ENCODE results near the gene AGXT. TPM values are rescaled to one million over a fixed set of nuclear protein-coding genes. Genes with fewer than 3 reads are reported as not detected.

AGXT gene
- total RNA-seq, 1 experiment from 2014 or later, result 0.34 TPM

DNA sequence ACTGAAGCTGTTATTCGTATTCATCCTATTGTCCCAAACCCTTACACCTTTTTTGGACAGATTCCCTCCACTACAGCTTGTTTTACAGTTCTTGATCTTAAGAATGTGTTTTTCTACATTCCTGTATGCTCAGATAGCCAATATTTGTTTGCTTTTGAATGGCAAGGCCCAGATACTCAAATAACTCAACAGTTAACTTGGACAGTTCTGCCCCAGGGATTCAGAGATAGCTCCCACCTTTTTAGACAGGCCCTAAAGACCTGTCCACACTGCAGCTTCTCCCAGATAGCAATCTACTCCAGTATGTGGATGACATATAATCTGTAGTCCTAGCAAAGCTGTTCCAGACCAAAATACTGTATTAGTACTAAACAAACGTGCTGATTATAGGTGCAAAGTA is 7.1 kb upstream of the AGXT start:
- H3K9me3 ChIP-seq (ENCODE audit: control insufficient read depth in 1 of 2, insufficient read depth in 1 of 2, low read depth in 1 of 2, low read length in 2 of 2), result no peaks in the 10 kb centered on the region
- H3K27ac ChIP-seq (ENCODE audit: low read depth, low read length), result no peak overlapping the region
- DNase-seq (ENCODE audit: low read depth, low spot score) (no peak), ATAC-seq (no peak)
- H2AFZ ChIP-seq (ENCODE audit: low read depth, low read length, poor library complexity, severe bottlenecking), result no peak overlapping the region
- POLR2A ChIA-PET, result no interaction called here
- H4K20me1 ChIP-seq (ENCODE audit: insufficient read depth), result no peaks in the 10 kb centered on the region
- peaks cover 9% of the 10 kb centered on the region; the same call in 1 of the 2 replicates for H3K27me3 ChIP-seq (ENCODE audit: insufficient read depth, low read length)
- no peaks in the 10 kb centered on the region for H3K9me2 ChIP-seq (ENCODE audit: insufficient read depth)
- no peak for TF ChIP-seq JUND (IDR thresholded peaks at IDR 0.05)
- no peak for TF ChIP-seq RAD21 (IDR thresholded peaks at IDR 0.05; ENCODE audit: low read depth)
- no peak for TF ChIP-seq ZFX (IDR thresholded peaks at IDR 0.05)
- TF ChIP-seq, protein P1, sequence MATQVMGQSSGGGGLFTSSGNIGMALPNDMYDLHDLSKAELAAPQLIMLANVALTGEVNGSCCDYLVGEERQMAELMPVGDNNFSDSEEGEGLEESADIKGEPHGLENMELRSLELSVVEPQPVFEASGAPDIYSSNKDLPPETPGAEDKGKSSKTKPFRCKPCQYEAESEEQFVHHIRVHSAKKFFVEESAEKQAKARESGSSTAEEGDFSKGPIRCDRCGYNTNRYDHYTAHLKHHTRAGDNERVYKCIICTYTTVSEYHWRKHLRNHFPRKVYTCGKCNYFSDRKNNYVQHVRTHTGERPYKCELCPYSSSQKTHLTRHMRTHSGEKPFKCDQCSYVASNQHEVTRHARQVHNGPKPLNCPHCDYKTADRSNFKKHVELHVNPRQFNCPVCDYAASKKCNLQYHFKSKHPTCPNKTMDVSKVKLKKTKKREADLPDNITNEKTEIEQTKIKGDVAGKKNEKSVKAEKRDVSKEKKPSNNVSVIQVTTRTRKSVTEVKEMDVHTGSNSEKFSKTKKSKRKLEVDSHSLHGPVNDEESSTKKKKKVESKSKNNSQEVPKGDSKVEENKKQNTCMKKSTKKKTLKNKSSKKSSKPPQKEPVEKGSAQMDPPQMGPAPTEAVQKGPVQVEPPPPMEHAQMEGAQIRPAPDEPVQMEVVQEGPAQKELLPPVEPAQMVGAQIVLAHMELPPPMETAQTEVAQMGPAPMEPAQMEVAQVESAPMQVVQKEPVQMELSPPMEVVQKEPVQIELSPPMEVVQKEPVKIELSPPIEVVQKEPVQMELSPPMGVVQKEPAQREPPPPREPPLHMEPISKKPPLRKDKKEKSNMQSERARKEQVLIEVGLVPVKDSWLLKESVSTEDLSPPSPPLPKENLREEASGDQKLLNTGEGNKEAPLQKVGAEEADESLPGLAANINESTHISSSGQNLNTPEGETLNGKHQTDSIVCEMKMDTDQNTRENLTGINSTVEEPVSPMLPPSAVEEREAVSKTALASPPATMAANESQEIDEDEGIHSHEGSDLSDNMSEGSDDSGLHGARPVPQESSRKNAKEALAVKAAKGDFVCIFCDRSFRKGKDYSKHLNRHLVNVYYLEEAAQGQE (IDR thresholded peaks at IDR 0.05; ENCODE audit: low read depth), result no peak
- TF ChIP-seq, protein P2, sequence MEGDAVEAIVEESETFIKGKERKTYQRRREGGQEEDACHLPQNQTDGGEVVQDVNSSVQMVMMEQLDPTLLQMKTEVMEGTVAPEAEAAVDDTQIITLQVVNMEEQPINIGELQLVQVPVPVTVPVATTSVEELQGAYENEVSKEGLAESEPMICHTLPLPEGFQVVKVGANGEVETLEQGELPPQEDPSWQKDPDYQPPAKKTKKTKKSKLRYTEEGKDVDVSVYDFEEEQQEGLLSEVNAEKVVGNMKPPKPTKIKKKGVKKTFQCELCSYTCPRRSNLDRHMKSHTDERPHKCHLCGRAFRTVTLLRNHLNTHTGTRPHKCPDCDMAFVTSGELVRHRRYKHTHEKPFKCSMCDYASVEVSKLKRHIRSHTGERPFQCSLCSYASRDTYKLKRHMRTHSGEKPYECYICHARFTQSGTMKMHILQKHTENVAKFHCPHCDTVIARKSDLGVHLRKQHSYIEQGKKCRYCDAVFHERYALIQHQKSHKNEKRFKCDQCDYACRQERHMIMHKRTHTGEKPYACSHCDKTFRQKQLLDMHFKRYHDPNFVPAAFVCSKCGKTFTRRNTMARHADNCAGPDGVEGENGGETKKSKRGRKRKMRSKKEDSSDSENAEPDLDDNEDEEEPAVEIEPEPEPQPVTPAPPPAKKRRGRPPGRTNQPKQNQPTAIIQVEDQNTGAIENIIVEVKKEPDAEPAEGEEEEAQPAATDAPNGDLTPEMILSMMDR (IDR thresholded peaks at IDR 0.05 in 2 of 3, conservative IDR thresholded peaks at IDR 0.05 in 1 of 3; ENCODE audit: borderline replicate concordance in 1 of 3, insufficient read depth in 1 of 3, low read depth in 2 of 3, low read length in 2 of 3), result no peak
- no peak for TF ChIP-seq CEBPB (IDR thresholded peaks at IDR 0.05; ENCODE audit: low read depth)
- TF ChIP-seq TCF7L2 (IDR thresholded peaks at IDR 0.05; ENCODE audit: borderline replicate concordance, extremely low read depth, insufficient read depth, insufficient read length), result no peak
- TF ChIP-seq EZH2 (IDR thresholded peaks at IDR 0.05), result no peak
- no peak for TF ChIP-seq EZH2phosphoT487 (IDR thresholded peaks at IDR 0.05; ENCODE audit: borderline replicate concordance)
- TF ChIP-seq CBX3 (IDR thresholded peaks at IDR 0.05; ENCODE audit: low read depth), result no peak
- TF ChIP-seq, protein P3, sequence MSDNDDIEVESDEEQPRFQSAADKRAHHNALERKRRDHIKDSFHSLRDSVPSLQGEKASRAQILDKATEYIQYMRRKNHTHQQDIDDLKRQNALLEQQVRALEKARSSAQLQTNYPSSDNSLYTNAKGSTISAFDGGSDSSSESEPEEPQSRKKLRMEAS (IDR thresholded peaks at IDR 0.05), result no peak
- TF ChIP-seq ELF1 (IDR thresholded peaks at IDR 0.05; ENCODE audit: borderline replicate concordance, low read depth), result no peak
- TF ChIP-seq, protein P4, sequence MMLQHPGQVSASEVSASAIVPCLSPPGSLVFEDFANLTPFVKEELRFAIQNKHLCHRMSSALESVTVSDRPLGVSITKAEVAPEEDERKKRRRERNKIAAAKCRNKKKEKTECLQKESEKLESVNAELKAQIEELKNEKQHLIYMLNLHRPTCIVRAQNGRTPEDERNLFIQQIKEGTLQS (IDR thresholded peaks at IDR 0.05), result no peak
- intact Hi-C loops (cut with micrococcal nuclease), result no loop called here
- no peak overlapping the region for H3K4me2 ChIP-seq (ENCODE audit: low read length)
- no peak overlapping the region for H3K9ac ChIP-seq (ENCODE audit: low read length)
- CTCF ChIA-PET, result no interaction called here
- no peaks in the 10 kb centered on the region for H3K79me2 ChIP-seq (ENCODE audit: insufficient read depth, low read length)
- no TSS peak for BruUV-seq (replicated peaks)
- no peaks in the 10 kb centered on the region for H3K36me3 ChIP-seq (ENCODE audit: control insufficient read depth in 1 of 2, insufficient read depth in 2 of 2, low read length in 2 of 2)
- RAD21 ChIA-PET (ENCODE audit: low non-redundant PET in 1 of 2, low total read pairs in 2 of 2, uncharacterized antibody in 2 of 2, unreplicated experiment in 2 of 2), result no interaction called here
- H3K4me3 ChIP-seq (replicated peaks in 1 of 2; ENCODE audit: low read depth in 1 of 2, low read length in 2 of 2), result no peak overlapping the region
- no peaks in the 10 kb centered on the region for H3K4me1 ChIP-seq (ENCODE audit: control insufficient read depth in 1 of 2, insufficient read depth in 2 of 2, low read length in 2 of 2)
